ENCODE data around the gene GINS1.
"Not testable (repeated sequence)": the region's sequence is repeated elsewhere in the genome, so short reads cannot be mapped to it uniquely, and the experiment has no call there.

The GINS1 gene

GRCh38 chr20:25397821-25398220, 9.7 kb upstream of the GINS1 start:
- Histone ChIP-seq H3K27me3 (ENCODE audit: insufficient read depth, low read length) (no peaks in the 10 kb centered on the region), H3K9me3 (ENCODE audit: low read length) (no peaks in the 10 kb centered on the region), H3K4me3 (ENCODE audit: low read length) (no peak overlapping the region), H3K4me1 (ENCODE audit: insufficient read depth, low read length) (peaks cover 12% of the 10 kb centered on the region), H2AFZ (ENCODE audit: low read depth, low read length) (no peak overlapping the region), H3K36me3 (ENCODE audit: insufficient read depth, low read length) (no peaks in the 10 kb centered on the region)

DNA sequence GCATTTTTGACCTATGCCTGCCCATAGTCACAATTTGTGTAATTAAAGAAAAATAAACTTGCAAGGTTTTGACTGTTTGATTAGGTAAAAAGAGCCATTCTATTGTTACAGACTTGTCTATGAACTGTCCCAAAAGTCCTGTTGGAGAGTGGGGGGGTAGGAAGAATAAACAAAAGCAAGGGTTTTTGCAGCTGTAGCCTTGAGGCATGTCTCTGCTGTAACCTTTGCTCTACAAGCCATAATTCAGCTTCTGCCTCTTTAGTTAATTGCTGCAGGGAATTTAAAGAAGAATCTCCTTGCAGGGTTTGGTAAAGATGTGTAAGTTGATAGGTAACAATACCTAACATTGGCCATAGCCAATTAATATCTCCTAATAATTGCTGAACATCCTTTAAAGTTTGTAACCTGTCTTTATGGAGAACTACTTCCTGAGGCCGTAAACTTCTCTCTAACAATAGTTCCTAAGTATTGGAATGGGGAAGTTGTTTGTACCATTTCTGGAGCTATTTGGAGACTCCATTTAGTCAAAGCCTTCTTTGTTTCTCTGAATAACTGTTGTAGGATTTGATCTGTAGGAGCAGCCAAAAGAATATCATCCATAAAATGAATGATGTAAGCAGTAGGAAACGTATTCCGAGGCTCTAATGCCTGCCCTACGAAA, 9.0 kb upstream of the GINS1 start:
- H3K9me3 ChIP-seq (ENCODE audit: low read length) = no peaks in the 10 kb centered on the region
- no peaks in the 10 kb centered on the region for H3K36me3 ChIP-seq (ENCODE audit: insufficient read depth, low read length)
- no peak overlapping the region for H2AFZ ChIP-seq (ENCODE audit: low read depth, low read length)
- H3K4me1 ChIP-seq (ENCODE audit: insufficient read depth, low read length) = peaks cover 12% of the 10 kb centered on the region
- H3K27me3 ChIP-seq (ENCODE audit: insufficient read depth, low read length) = no peaks in the 10 kb centered on the region
- no peak overlapping the region for H3K4me3 ChIP-seq (ENCODE audit: low read length)

GRCh38 chr20:25399037-25399430, 8.4 kb upstream of the GINS1 start:
- no peaks in the 10 kb centered on the region for H3K27me3 ChIP-seq (ENCODE audit: insufficient read depth, low read length)
- no peak overlapping the region for H3K4me3 ChIP-seq (ENCODE audit: low read length)
- peaks cover 8% of the 10 kb centered on the region for H3K4me1 ChIP-seq (ENCODE audit: insufficient read depth, low read length)
- no peak overlapping the region for H2AFZ ChIP-seq (ENCODE audit: low read depth, low read length)
- no peaks in the 10 kb centered on the region for H3K9me3 ChIP-seq (ENCODE audit: low read length)
- no peaks in the 10 kb centered on the region for H3K36me3 ChIP-seq (ENCODE audit: insufficient read depth, low read length)

- H3K9me3 ChIP-seq (ENCODE audit: low read length); H3K4me1 ChIP-seq (ENCODE audit: insufficient read depth, low read length); H3K36me3 ChIP-seq (ENCODE audit: insufficient read depth, low read length); H3K4me3 ChIP-seq (ENCODE audit: low read length); H3K27me3 ChIP-seq (ENCODE audit: insufficient read depth, low read length): not testable (repeated sequence)
- peak overlapping the region; percentile 56 for H2AFZ ChIP-seq (ENCODE audit: low read depth, low read length)
Measured at GRCh38 chr20:25400291-25400732, 7.2 kb upstream of the GINS1 start.

DNA sequence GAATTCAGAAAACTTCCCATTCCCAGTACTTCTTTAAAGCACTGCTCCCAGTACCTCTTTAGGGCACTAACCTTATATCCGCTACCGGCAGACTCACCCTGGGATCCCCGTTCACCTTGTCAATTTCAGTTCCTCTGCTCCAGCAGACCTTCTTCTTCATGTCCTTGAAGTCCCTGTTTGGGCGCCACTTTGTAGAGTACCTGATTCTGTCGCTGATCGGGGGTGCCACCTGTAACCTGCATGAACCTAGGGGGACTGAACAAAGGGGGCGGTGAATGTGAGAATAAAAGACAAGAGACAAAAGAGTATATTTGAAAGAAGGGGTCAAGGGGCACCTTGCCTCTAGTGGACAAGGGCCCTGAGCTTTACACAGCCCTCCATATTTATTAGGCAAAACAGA, 4.9 kb upstream of the GINS1 start:
- Histone ChIP-seq H3K9me3 (ENCODE audit: low read length) (no peaks in the 10 kb centered on the region), H3K27me3 (ENCODE audit: insufficient read depth, low read length) (no peaks in the 10 kb centered on the region), H3K4me3 (ENCODE audit: low read length) (no peak overlapping the region), H2AFZ (ENCODE audit: low read depth, low read length) (no peak overlapping the region), H3K4me1 (ENCODE audit: insufficient read depth, low read length) (peaks cover 2% of the 10 kb centered on the region), H3K36me3 (ENCODE audit: insufficient read depth, low read length) (no peaks in the 10 kb centered on the region)

DNA sequence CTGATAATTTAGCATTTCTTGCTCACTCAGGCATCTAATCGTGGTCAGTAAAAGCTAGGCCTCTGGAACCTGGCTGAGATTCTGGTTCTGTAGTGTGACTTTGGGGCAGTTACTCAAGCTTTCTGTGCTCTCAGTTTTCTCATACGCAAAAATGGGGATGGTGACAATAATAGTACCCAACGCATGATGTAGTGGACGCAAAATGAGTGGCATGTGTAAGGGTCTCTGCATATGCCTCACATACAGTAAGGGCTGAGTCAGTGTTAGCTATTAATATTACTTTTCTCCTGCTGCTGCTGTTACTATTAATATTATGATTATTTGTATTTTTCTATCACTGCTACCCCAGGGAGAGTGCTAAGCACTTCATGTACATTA, 686 bp downstream of the GINS1 start:
- Histone ChIP-seq H3K4me1 (ENCODE audit: insufficient read depth, low read length) (peaks cover 15% of the 10 kb centered on the region), H3K36me3 (ENCODE audit: insufficient read depth, low read length) (peaks cover 8% of the 10 kb centered on the region), H3K9me3 (ENCODE audit: low read length) (no peaks in the 10 kb centered on the region)

DNA sequence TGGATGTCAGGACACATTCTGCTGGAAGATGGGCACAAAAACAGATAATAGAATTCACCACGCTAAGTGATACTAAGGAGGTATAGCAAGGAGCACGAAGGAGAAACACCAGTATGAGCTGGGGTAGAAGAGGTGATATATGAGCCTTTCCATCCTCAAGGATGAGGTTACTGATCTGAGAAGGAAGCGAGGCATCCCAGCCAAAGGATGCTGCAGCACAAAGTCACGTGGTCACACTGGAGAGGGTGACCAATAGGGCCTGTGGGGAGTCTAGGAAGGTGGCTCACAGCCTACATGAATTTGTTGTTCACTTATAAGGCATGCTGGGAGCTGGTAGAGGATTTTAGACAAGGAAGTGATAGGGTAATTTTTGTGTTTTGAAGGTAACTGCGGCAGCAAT, 1.4 kb downstream of the GINS1 start:
- Histone ChIP-seq H2AFZ (ENCODE audit: low read depth, low read length) (no peak overlapping the region), H3K27me3 (ENCODE audit: insufficient read depth, low read length) (no peaks in the 10 kb centered on the region), H3K9me3 (ENCODE audit: low read length) (no peaks in the 10 kb centered on the region), H3K36me3 (ENCODE audit: insufficient read depth, low read length) (peaks cover 13% of the 10 kb centered on the region), H3K4me1 (ENCODE audit: insufficient read depth, low read length) (peaks cover 15% of the 10 kb centered on the region), H3K4me3 (ENCODE audit: low read length) (peak overlapping the region; percentile 97)

More for the DNA sequence above, 686 bp downstream of the GINS1 start:
- Histone ChIP-seq H3K4me3 (ENCODE audit: low read length) (peak overlapping the region; percentile 97), H2AFZ (ENCODE audit: low read depth, low read length) (peak overlapping the region; percentile 83), H3K27me3 (ENCODE audit: insufficient read depth, low read length) (no peaks in the 10 kb centered on the region)

GRCh38 chr20:25418776-25419175, 11.3 kb downstream of the GINS1 start:
- H3K4me3 ChIP-seq (ENCODE audit: low read length) = no peak overlapping the region
- H3K36me3 ChIP-seq (ENCODE audit: insufficient read depth, low read length) = peaks cover 58% of the 10 kb centered on the region
- H3K4me1 ChIP-seq (ENCODE audit: insufficient read depth, low read length) = no peaks in the 10 kb centered on the region
- H3K27me3 ChIP-seq (ENCODE audit: insufficient read depth, low read length) = no peaks in the 10 kb centered on the region
- no peaks in the 10 kb centered on the region for H3K9me3 ChIP-seq (ENCODE audit: low read length)
- no peak overlapping the region for H2AFZ ChIP-seq (ENCODE audit: low read depth, low read length)

- Histone ChIP-seq H3K4me1 (ENCODE audit: insufficient read depth, low read length) (no peaks in the 10 kb centered on the region), H3K36me3 (ENCODE audit: insufficient read depth, low read length) (peaks cover 58% of the 10 kb centered on the region), H2AFZ (ENCODE audit: low read depth, low read length) (no peak overlapping the region), H3K27me3 (ENCODE audit: insufficient read depth, low read length) (no peaks in the 10 kb centered on the region), H3K4me3 (ENCODE audit: low read length) (no peak overlapping the region), H3K9me3 (ENCODE audit: low read length) (no peaks in the 10 kb centered on the region)
Measured at GRCh38 chr20:25421102-25421501, 13.6 kb downstream of the GINS1 start.

GRCh38 chr20:25422032-25422431, 14.6 kb downstream of the GINS1 start:
- Histone ChIP-seq H3K9me3 (ENCODE audit: low read length) (no peaks in the 10 kb centered on the region), H3K36me3 (ENCODE audit: insufficient read depth, low read length) (peaks cover 60% of the 10 kb centered on the region), H3K4me3 (ENCODE audit: low read length) (no peak overlapping the region), H2AFZ (ENCODE audit: low read depth, low read length) (no peak overlapping the region), H3K4me1 (ENCODE audit: insufficient read depth, low read length) (no peaks in the 10 kb centered on the region), H3K27me3 (ENCODE audit: insufficient read depth, low read length) (no peaks in the 10 kb centered on the region)

GRCh38 chr20:25424536-25424935, 17.1 kb downstream of the GINS1 start:
- peaks cover 53% of the 10 kb centered on the region for H3K36me3 ChIP-seq (ENCODE audit: insufficient read depth, low read length)
- H3K4me3 ChIP-seq (ENCODE audit: low read length) = no peak overlapping the region
- H3K9me3 ChIP-seq (ENCODE audit: low read length) = no peaks in the 10 kb centered on the region
- no peaks in the 10 kb centered on the region for H3K27me3 ChIP-seq (ENCODE audit: insufficient read depth, low read length)
- no peak overlapping the region for H2AFZ ChIP-seq (ENCODE audit: low read depth, low read length)
- H3K4me1 ChIP-seq (ENCODE audit: insufficient read depth, low read length) = no peaks in the 10 kb centered on the region

GRCh38 chr20:25437153-25437581, 29.7 kb downstream of the GINS1 start:
- no peaks in the 10 kb centered on the region for H3K9me3 ChIP-seq (ENCODE audit: low read length)
- no peak overlapping the region for H3K4me3 ChIP-seq (ENCODE audit: low read length)
- peaks cover 5% of the 10 kb centered on the region for H3K4me1 ChIP-seq (ENCODE audit: insufficient read depth, low read length)
- H2AFZ ChIP-seq (ENCODE audit: low read depth, low read length) = no peak overlapping the region
- no peaks in the 10 kb centered on the region for H3K27me3 ChIP-seq (ENCODE audit: insufficient read depth, low read length)
- peaks cover 51% of the 10 kb centered on the region for H3K36me3 ChIP-seq (ENCODE audit: insufficient read depth, low read length)

DNA sequence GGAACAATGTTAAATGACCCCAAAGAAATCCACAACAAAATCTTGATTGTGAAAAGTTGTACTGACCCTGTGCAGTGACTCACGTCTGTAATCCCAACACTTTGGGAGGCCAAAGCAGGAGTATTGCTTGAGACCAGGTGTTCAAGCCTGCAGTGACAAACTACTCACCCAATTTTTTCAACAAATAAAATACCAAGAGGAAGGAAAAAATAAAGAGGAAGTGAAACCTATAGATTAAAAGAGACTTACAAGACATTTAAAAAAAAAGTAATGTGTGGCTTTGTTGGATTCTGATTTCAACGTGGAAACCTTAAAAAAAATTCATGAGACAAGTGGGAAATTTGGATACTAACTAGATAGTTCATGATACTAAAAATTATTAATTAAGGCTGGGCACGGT, 31.9 kb downstream of the GINS1 start:
- Histone ChIP-seq H3K27me3 (ENCODE audit: insufficient read depth, low read length) (no peaks in the 10 kb centered on the region), H3K4me1 (ENCODE audit: insufficient read depth, low read length) (peaks cover 5% of the 10 kb centered on the region), H3K9me3 (ENCODE audit: low read length) (no peaks in the 10 kb centered on the region), H3K36me3 (ENCODE audit: insufficient read depth, low read length) (peaks cover 51% of the 10 kb centered on the region), H3K4me3 (ENCODE audit: low read length) (no peak overlapping the region), H2AFZ (ENCODE audit: low read depth, low read length) (no peak overlapping the region)

GRCh38 chr20:25444556-25444955, 37.1 kb downstream of the GINS1 start:
- no peaks in the 10 kb centered on the region for H3K4me1 ChIP-seq (ENCODE audit: insufficient read depth, low read length)
- H2AFZ ChIP-seq (ENCODE audit: low read depth, low read length) = no peak overlapping the region
- H3K4me3 ChIP-seq (ENCODE audit: low read length) = no peak overlapping the region
- no peaks in the 10 kb centered on the region for H3K27me3 ChIP-seq (ENCODE audit: insufficient read depth, low read length)
- peaks cover 59% of the 10 kb centered on the region for H3K36me3 ChIP-seq (ENCODE audit: insufficient read depth, low read length)
- peaks cover 3% of the 10 kb centered on the region for H3K9me3 ChIP-seq (ENCODE audit: low read length)

All from neuron (in vitro differentiated cells).